KMS-11 (cell line): ENCODE measurements around the gene P2RY11.

ENCODE experiments used
- H2AFZ ChIP-seq: fragments of 200-600 bp; sonication (generic); 2 replicates; pipeline ENCODE4 v1.6.1; 2016; ENCODE audit warnings: antibody characterized with exemption, mixed run types, low read depth
- H3K27ac ChIP-seq: fragments of 200-600 bp; sonication (generic); 2 replicates; pipeline ENCODE4 v1.6.1; 2016; ENCODE audit warnings: mild to moderate bottlenecking, mixed run types
- H3K27me3 ChIP-seq: fragments of 200-600 bp; sonication (generic); 2 replicates; pipeline ENCODE4 v1.6.1; 2017; ENCODE audit warnings: mild to moderate bottlenecking, low read depth, mixed run types, moderate library complexity; ENCODE audit not compliant: insufficient read depth
- H3K36me3 ChIP-seq: fragments of 200-600 bp; sonication (generic); 2 replicates; pipeline ENCODE4 v1.6.1; 2017; ENCODE audit warnings: mild to moderate bottlenecking, mixed run types; ENCODE audit not compliant: insufficient read depth
- H3K4me1 ChIP-seq: fragments of 200-600 bp; sonication (generic); 2 replicates; pipeline ENCODE4 v1.6.1; 2016; ENCODE audit warnings: mild to moderate bottlenecking, low read depth, mixed run types; ENCODE audit not compliant: poor library complexity, severe bottlenecking
- H3K4me2 ChIP-seq: fragments of 200-600 bp; sonication (generic); 2 replicates; pipeline ENCODE4 v1.7.0; 2016; ENCODE audit warnings: mild to moderate bottlenecking, mixed run types
- H3K4me3 ChIP-seq: fragments of 200-600 bp; sonication (generic); IDR thresholded peaks from 2 replicates; pipeline ENCODE4 v1.6.1; 2017; ENCODE audit warnings: low read depth, low read length, mixed read lengths; ENCODE audit not compliant: insufficient read depth
- H3K79me2 ChIP-seq: fragments of 200-600 bp; sonication (generic); 2 replicates; pipeline ENCODE4 v1.6.1; 2016; ENCODE audit warnings: low read depth, mixed run types; ENCODE audit not compliant: insufficient read depth
- H3K9ac ChIP-seq: fragments of 200-600 bp; sonication (generic); 2 replicates; pipeline ENCODE4 v1.6.1; 2016; ENCODE audit warnings: mild to moderate bottlenecking, mixed run types
- H4K20me1 ChIP-seq: fragments of 200-600 bp; sonication (generic); 2 replicates; pipeline ENCODE4 v1.6.1; 2016; ENCODE audit warnings: mild to moderate bottlenecking, mixed run types; ENCODE audit not compliant: insufficient read depth
- TF ChIP-seq, protein P1 (sequence below): fragments of 200-600 bp; sonication (generic); conservative IDR thresholded peaks from 2 replicates; pipeline ENCODE4 v1.6.1; 2017; ENCODE audit warnings: low read depth, mild to moderate bottlenecking, antibody characterized with exemption, low read length, moderate library complexity, mixed read lengths

Gene P2RY11

DNA sequence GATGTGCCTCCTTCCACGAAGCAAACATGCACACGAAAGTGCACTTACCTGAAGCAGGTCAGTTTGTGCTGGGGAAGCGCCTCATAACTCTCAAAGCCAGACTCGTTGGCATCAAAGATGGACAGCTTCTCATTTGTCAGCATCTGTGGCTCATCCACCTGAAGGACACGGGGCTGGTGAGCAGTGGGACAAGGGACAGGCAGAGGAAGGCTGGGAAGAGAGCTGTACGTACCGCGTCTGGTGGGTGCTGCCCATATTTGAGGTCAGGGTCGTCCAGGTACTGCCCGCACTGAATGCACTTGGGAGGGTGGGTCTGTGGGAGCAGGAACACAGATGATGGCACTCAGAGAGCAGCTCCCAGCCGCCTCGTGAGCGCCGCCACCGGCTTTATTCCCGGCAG is 48.1 kb downstream of the P2RY11 start:
- Histone ChIP-seq H4K20me1 (no peaks in the 10 kb centered on the region), H3K9ac (no peak overlapping the region), H3K79me2 (no peaks in the 10 kb centered on the region; the same call in 1 of the 2 replicates), H3K27ac (no peak overlapping the region), H2AFZ (no peak overlapping the region), H3K36me3 (peaks cover 22% of the 10 kb centered on the region; the same call in 1 of the 2 replicates), H3K4me3 (no peak overlapping the region), H3K4me1 (peaks cover 5% of the 10 kb centered on the region), H3K27me3 (no peaks in the 10 kb centered on the region), H3K4me2 (no peak overlapping the region)
- TF ChIP-seq, protein P1, sequence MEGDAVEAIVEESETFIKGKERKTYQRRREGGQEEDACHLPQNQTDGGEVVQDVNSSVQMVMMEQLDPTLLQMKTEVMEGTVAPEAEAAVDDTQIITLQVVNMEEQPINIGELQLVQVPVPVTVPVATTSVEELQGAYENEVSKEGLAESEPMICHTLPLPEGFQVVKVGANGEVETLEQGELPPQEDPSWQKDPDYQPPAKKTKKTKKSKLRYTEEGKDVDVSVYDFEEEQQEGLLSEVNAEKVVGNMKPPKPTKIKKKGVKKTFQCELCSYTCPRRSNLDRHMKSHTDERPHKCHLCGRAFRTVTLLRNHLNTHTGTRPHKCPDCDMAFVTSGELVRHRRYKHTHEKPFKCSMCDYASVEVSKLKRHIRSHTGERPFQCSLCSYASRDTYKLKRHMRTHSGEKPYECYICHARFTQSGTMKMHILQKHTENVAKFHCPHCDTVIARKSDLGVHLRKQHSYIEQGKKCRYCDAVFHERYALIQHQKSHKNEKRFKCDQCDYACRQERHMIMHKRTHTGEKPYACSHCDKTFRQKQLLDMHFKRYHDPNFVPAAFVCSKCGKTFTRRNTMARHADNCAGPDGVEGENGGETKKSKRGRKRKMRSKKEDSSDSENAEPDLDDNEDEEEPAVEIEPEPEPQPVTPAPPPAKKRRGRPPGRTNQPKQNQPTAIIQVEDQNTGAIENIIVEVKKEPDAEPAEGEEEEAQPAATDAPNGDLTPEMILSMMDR: no peak

DNA sequence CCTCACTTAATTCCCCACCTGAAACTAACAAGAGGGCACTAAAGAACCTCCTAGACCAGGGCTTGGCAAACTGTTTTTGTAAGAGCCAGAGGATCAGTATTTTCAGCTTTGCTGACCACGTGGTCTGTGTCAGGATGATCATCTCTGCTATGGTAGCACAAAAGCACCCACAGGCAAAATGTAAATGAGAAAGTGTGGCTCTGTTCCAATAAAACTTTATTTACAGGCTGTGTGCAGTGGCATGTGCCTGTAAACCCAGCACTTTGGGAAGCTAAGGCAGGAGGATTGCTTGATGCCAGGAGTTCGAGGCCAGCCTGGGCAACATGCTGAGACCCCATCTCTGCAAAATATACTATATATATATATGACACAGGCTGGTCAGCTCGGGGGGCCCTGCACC is 52.0 kb downstream of the P2RY11 start:
- no peak overlapping the region for H3K4me2 ChIP-seq
- H3K4me3 ChIP-seq: no peak overlapping the region
- H3K36me3 ChIP-seq: peaks cover 17% of the 10 kb centered on the region; the same call in 1 of the 2 replicates
- TF ChIP-seq, protein P1: no peak
- H4K20me1 ChIP-seq: peaks cover 16% of the 10 kb centered on the region
- H3K4me1 ChIP-seq: peaks cover 32% of the 10 kb centered on the region
- no peaks in the 10 kb centered on the region; the same call in 1 of the 2 replicates for H3K79me2 ChIP-seq
- no peak overlapping the region for H2AFZ ChIP-seq
- H3K27ac ChIP-seq: no peak overlapping the region
- no peak overlapping the region for H3K9ac ChIP-seq
- no peaks in the 10 kb centered on the region for H3K27me3 ChIP-seq
